HG02870 (cell line): Measurements from ENCODE around the gene MAP3K13.
"Not testable (repeated sequence)": the region's sequence is repeated elsewhere in the genome, so short reads cannot be mapped to it uniquely, and the experiment has no call there.

Experiments used
- ATAC-seq: cut with Tn5 transposase; IDR thresholded peaks from one replicate; pipeline ENCODE4 v1.9.1; 2021; ENCODE audit warnings: mild to moderate bottlenecking, moderate library complexity; ENCODE audit not compliant: unreplicated experiment

Gene MAP3K13

GRCh38 chr3:185442031-185442430 is 79.1 kb downstream of the MAP3K13 start:
- no peak for ATAC-seq

GRCh38 chr3:185444329-185444728 is 81.4 kb downstream of the MAP3K13 start:
- no peak for ATAC-seq

- ATAC-seq: no peak
These were observed 85.2 kb downstream of the MAP3K13 start for GRCh38 chr3:185448107-185448506.

- not testable (repeated sequence) for ATAC-seq
These were observed 88.5 kb downstream of the MAP3K13 start for GRCh38 chr3:185451432-185451831.

GRCh38 chr3:185457376-185457775 is 94.4 kb downstream of the MAP3K13 start:
- ATAC-seq: no peak

- ATAC-seq: no peak
These were observed 97.4 kb downstream of the MAP3K13 start for GRCh38 chr3:185460309-185460708.

GRCh38 chr3:185460719-185461350 is 97.9 kb downstream of the MAP3K13 start:
- no peak for ATAC-seq

- ATAC-seq: no peak
These were observed 102.5 kb downstream of the MAP3K13 start for GRCh38 chr3:185465471-185465870.

GRCh38 chr3:185466123-185466522 is 103.2 kb downstream of the MAP3K13 start:
- ATAC-seq: not testable (repeated sequence)

- ATAC-seq: no peak
These were observed 106.6 kb downstream of the MAP3K13 start for GRCh38 chr3:185469542-185469941.

- no peak for ATAC-seq
These were observed 107.4 kb downstream of the MAP3K13 start for GRCh38 chr3:185470323-185470722.

GRCh38 chr3:185473290-185473815 is 110.4 kb downstream of the MAP3K13 start:
- ATAC-seq: no peak

- not testable (repeated sequence) for ATAC-seq
These were observed 112.0 kb downstream of the MAP3K13 start for GRCh38 chr3:185474922-185475321.

GRCh38 chr3:185477316-185477715 is 114.4 kb downstream of the MAP3K13 start:
- ATAC-seq: no peak

- no peak for ATAC-seq
These were observed 116.5 kb downstream of the MAP3K13 start for GRCh38 chr3:185479373-185479945.

- ATAC-seq: no peak
These were observed 121.4 kb downstream of the MAP3K13 start for GRCh38 chr3:185484296-185484695.

GRCh38 chr3:185486394-185486793 is 123.5 kb downstream of the MAP3K13 start:
- no peak for ATAC-seq

GRCh38 chr3:185488465-185488864 is 125.5 kb downstream of the MAP3K13 start:
- ATAC-seq: no peak

GRCh38 chr3:185489462-185489861 is 126.5 kb downstream of the MAP3K13 start:
- no peak for ATAC-seq

GRCh38 chr3:185490241-185490640 is 127.3 kb downstream of the MAP3K13 start:
- no peak for ATAC-seq

GRCh38 chr3:185498503-185499396 is 135.8 kb downstream of the MAP3K13 start, which contains the start of gene TMEM41A:
Gene TMEM41A, minus strand, starts transcription at chr3:185499035. Its CDS starts 74 bp downstream, at chr3:185498961.
- peak; percentile 86 for ATAC-seq
